ENCODE measurements around the gene TMEM63C.

DNA sequence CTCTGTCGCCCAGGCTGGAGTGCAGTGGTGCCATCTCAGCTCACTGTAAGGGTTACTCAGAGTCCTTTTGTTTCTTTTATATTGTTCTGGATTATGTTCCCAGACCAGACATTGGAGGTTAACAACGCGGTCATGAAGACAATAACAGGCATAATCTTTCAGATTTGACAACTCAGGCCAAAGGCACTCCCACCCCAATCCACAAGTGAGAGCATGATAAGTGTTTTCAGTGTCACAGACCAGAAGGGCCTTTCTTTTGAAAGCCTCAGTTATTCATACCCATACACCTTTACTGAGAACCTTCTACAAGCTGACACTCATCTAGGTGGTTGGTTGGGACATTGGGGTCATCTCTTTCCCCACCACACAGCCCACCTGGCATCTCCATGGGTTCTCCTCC, 2.9 kb upstream of the TMEM63C start:
- TF ChIP-seq POLR2AphosphoS5 (IDR thresholded peaks at IDR 0.05; ENCODE audit: insufficient read depth, low read depth, low read length) = no peak
- TF ChIP-seq, protein P1, sequence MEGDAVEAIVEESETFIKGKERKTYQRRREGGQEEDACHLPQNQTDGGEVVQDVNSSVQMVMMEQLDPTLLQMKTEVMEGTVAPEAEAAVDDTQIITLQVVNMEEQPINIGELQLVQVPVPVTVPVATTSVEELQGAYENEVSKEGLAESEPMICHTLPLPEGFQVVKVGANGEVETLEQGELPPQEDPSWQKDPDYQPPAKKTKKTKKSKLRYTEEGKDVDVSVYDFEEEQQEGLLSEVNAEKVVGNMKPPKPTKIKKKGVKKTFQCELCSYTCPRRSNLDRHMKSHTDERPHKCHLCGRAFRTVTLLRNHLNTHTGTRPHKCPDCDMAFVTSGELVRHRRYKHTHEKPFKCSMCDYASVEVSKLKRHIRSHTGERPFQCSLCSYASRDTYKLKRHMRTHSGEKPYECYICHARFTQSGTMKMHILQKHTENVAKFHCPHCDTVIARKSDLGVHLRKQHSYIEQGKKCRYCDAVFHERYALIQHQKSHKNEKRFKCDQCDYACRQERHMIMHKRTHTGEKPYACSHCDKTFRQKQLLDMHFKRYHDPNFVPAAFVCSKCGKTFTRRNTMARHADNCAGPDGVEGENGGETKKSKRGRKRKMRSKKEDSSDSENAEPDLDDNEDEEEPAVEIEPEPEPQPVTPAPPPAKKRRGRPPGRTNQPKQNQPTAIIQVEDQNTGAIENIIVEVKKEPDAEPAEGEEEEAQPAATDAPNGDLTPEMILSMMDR (IDR thresholded peaks at IDR 0.05; ENCODE audit: extremely low read depth in 1 of 2, insufficient read depth in 1 of 2, low read depth in 1 of 2, low read length in 2 of 2) = no peak
- no peak for TF ChIP-seq EZH2 (IDR thresholded peaks at IDR 0.05; ENCODE audit: borderline replicate concordance, low read depth, low read length, severe bottlenecking)
- no peak for TF ChIP-seq POLR2A (IDR thresholded peaks at IDR 0.05; ENCODE audit: low read depth, low read length)
- TF ChIP-seq, protein P2, sequence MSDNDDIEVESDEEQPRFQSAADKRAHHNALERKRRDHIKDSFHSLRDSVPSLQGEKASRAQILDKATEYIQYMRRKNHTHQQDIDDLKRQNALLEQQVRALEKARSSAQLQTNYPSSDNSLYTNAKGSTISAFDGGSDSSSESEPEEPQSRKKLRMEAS (IDR thresholded peaks at IDR 0.05; ENCODE audit: insufficient read depth, insufficient read length) = no peak
- no peak for TF ChIP-seq GATA2 (IDR thresholded peaks at IDR 0.05; ENCODE audit: insufficient read depth, insufficient read length, low read depth, low read length)
